Measurements from ENCODE around the gene NUAK1. TPM values are rescaled to one million over a fixed set of nuclear protein-coding genes. Genes with fewer than 3 reads are reported as not detected.

Gene NUAK1
- total RNA-seq, 2 donors from 2014 or later = 16.9 to 30.1 TPM

GRCh38 chr12:106171117-106171750 lies 32.5 kb upstream of the NUAK1 start:
- peaks cover 0 to 5% of the 10 kb centered on the region in 2 donors for H3K9me3 ChIP-seq
- TF ChIP-seq, protein P1, sequence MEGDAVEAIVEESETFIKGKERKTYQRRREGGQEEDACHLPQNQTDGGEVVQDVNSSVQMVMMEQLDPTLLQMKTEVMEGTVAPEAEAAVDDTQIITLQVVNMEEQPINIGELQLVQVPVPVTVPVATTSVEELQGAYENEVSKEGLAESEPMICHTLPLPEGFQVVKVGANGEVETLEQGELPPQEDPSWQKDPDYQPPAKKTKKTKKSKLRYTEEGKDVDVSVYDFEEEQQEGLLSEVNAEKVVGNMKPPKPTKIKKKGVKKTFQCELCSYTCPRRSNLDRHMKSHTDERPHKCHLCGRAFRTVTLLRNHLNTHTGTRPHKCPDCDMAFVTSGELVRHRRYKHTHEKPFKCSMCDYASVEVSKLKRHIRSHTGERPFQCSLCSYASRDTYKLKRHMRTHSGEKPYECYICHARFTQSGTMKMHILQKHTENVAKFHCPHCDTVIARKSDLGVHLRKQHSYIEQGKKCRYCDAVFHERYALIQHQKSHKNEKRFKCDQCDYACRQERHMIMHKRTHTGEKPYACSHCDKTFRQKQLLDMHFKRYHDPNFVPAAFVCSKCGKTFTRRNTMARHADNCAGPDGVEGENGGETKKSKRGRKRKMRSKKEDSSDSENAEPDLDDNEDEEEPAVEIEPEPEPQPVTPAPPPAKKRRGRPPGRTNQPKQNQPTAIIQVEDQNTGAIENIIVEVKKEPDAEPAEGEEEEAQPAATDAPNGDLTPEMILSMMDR (IDR thresholded peaks at IDR 0.05) = no peak
- no peak overlapping the region for H3K4me3 ChIP-seq
- DNase-seq (ENCODE audit: low spot score) = no peak
- no peaks in the 10 kb centered on the region for H3K4me1 ChIP-seq
- no peak overlapping the region for H3K27ac ChIP-seq
- no peaks in the 10 kb centered on the region for H3K36me3 ChIP-seq
- no peaks in the 10 kb centered on the region for H3K27me3 ChIP-seq

DNA sequence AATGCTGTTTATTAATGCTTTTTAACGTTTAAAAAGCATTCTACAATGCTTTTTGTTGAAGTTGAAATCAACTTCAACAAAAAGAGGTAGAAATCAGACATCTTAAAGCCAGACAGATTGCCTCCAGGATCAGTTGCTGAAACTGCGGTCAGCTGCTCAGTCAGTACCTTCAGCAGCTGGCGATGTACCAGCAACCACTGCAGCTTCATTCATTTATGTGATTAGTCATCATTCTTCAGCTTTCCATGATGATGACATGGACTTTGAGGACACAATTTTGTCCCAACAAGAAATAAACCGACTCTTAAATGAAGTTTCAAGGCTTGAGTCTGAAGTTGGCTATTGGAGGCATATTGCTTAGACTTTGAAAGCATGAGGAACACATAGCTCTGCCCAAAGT lies 31.5 kb upstream of the NUAK1 start:
- Histone ChIP-seq H3K27ac (no peak overlapping the region), H3K9me3 (peaks cover 0 to 5% of the 10 kb centered on the region in 2 donors), H3K4me3 (no peak overlapping the region), H3K36me3 (no peaks in the 10 kb centered on the region), H3K4me1 (no peaks in the 10 kb centered on the region), H3K27me3 (no peaks in the 10 kb centered on the region)
- no peak for DNase-seq (ENCODE audit: low spot score)
- TF ChIP-seq, protein P1 (IDR thresholded peaks at IDR 0.05) = no peak

GRCh38 chr12:106163712-106164111 lies 25.0 kb upstream of the NUAK1 start:
- no peaks in the 10 kb centered on the region for H3K4me1 ChIP-seq
- no peaks in the 10 kb centered on the region for H3K27me3 ChIP-seq
- DNase-seq (ENCODE audit: low spot score) = no peak
- H3K36me3 ChIP-seq = no peaks in the 10 kb centered on the region
- TF ChIP-seq, protein P1 (IDR thresholded peaks at IDR 0.05) = no peak
- peaks cover 0 to 5% of the 10 kb centered on the region in 2 donors for H3K9me3 ChIP-seq
- no peak overlapping the region for H3K27ac ChIP-seq
- no peak overlapping the region for H3K4me3 ChIP-seq

GRCh38 chr12:106161491-106161890 lies 22.7 kb upstream of the NUAK1 start:
- TF ChIP-seq, protein P1 (IDR thresholded peaks at IDR 0.05) = no peak
- no peak overlapping the region for H3K27ac ChIP-seq
- DNase-seq (ENCODE audit: low spot score) = no peak
- no peaks in the 10 kb centered on the region for H3K27me3 ChIP-seq
- no peak overlapping the region for H3K4me3 ChIP-seq
- no peaks in the 10 kb centered on the region for H3K4me1 ChIP-seq
- no peaks in the 10 kb centered on the region for H3K36me3 ChIP-seq
- H3K9me3 ChIP-seq = no peaks in the 10 kb centered on the region

DNA sequence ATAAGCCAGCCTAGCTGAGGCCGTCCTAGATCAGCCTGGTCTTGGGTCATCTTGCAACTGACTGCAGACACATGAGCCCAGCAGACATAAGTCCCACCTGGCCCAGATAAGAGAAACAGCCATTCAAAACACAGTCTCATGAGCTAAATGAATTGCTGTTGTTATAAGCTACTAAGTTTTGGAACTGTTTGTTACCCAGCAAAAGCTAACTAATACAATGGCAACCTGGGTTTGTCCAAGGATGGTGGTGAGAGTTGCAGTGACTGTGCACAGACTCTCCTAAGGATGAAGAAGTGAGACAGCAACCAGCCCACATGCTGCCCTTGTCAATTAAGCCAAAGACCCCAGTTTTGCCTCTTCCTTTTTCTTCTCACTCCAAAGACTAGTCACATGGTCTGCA lies 22.2 kb upstream of the NUAK1 start:
- TF ChIP-seq, protein P1 (IDR thresholded peaks at IDR 0.05) = no peak
- Histone ChIP-seq H3K4me3 (no peak overlapping the region), H3K4me1 (no peaks in the 10 kb centered on the region), H3K36me3 (no peaks in the 10 kb centered on the region), H3K9me3 (no peaks in the 10 kb centered on the region), H3K27ac (no peak overlapping the region), H3K27me3 (no peaks in the 10 kb centered on the region)
- DNase-seq (ENCODE audit: low spot score) = no peak

- Histone ChIP-seq H3K27ac (no peak overlapping the region), H3K36me3 (no peaks in the 10 kb centered on the region), H3K27me3 (no peaks in the 10 kb centered on the region), H3K4me3 (no peak overlapping the region), H3K9me3 (no peaks in the 10 kb centered on the region), H3K4me1 (no peaks in the 10 kb centered on the region)
- no peak for DNase-seq (ENCODE audit: low spot score)
- TF ChIP-seq, protein P1 (IDR thresholded peaks at IDR 0.05) = no peak
Measured at GRCh38 chr12:106157802-106158201, 19.0 kb upstream of the NUAK1 start.

Measured in right atrium auricular region (tissue), 2 donors.